ENCODE results near the gene GHRH. TPM values are rescaled to one million over a fixed set of nuclear protein-coding genes. Genes with fewer than 3 reads are reported as not detected.

GHRH gene
- total and polyA plus RNA-seq, 4 donors = not detected

GRCh38 chr20:37273988-37274387 is 12.4 kb upstream of the GHRH start:
- ATAC-seq (ENCODE audit: insufficient read depth, low FRiP score) (no peak), DNase-seq (no peak)
- H3K36me3 ChIP-seq (ENCODE audit: control insufficient read depth in 4 of 4, insufficient read depth in 4 of 4, low read length in 4 of 4) = no peaks in the 10 kb centered on the region
- WGBS, 2 donors = 86% methylated on average over 1 of the region's 1 CpG; no CpG with 5 or more reads in 1 of the 2 donors
- H3K4me3 ChIP-seq = no peak overlapping the region
- no peak overlapping the region for H3K9ac ChIP-seq (ENCODE audit: insufficient read depth in 1 of 2, low read length in 2 of 2)
- no peak for TF ChIP-seq CTCF (IDR thresholded peaks at IDR 0.05; ENCODE audit: control extremely low read depth, extremely low read depth)
- no peaks in the 10 kb centered on the region for H3K27me3 ChIP-seq (ENCODE audit: control insufficient read depth in 3 of 3, insufficient read depth in 3 of 3, low read length in 2 of 3)
- H3K9me3 ChIP-seq (ENCODE audit: control insufficient read depth in 4 of 4, insufficient read depth in 3 of 4, low read length in 3 of 4) = no peaks in the 10 kb centered on the region
- H3K27ac ChIP-seq (ENCODE audit: low read depth in 1 of 2, low read length in 1 of 2) = no peak overlapping the region
- peaks cover 0 to 7% (median 0%) of the 10 kb centered on the region in 5 donors for H3K4me1 ChIP-seq (ENCODE audit: control insufficient read depth in 5 of 5, insufficient read depth in 5 of 5, low read length in 5 of 5)

- TF ChIP-seq CTCF (IDR thresholded peaks at IDR 0.05; ENCODE audit: control extremely low read depth, extremely low read depth) = no peak
- DNase-seq (no peak), ATAC-seq (ENCODE audit: insufficient read depth, low FRiP score) (no peak)
- 87 to 92% methylated on average over 3 of the region's 3 CpGs for WGBS, 2 donors
- Histone ChIP-seq H3K4me3 (no peak overlapping the region), H3K27me3 (ENCODE audit: control insufficient read depth in 3 of 3, insufficient read depth in 3 of 3, low read length in 2 of 3) (no peaks in the 10 kb centered on the region), H3K27ac (ENCODE audit: low read depth in 1 of 2, low read length in 1 of 2) (peak overlapping the region in 1 of 2 donors; percentile 78), H3K9me3 (ENCODE audit: control insufficient read depth in 4 of 4, insufficient read depth in 3 of 4, low read length in 3 of 4) (no peaks in the 10 kb centered on the region), H3K9ac (ENCODE audit: insufficient read depth in 1 of 2, low read length in 2 of 2) (no peak overlapping the region), H3K4me1 (ENCODE audit: control insufficient read depth in 5 of 5, insufficient read depth in 5 of 5, low read length in 5 of 5) (no peaks in the 10 kb centered on the region), H3K36me3 (ENCODE audit: control insufficient read depth in 4 of 4, insufficient read depth in 4 of 4, low read length in 4 of 4) (no peaks in the 10 kb centered on the region)
These were observed 9.8 kb upstream of the GHRH start for GRCh38 chr20:37271421-37271768.

- 75 to 77% methylated on average over 12 of the region's 12 CpGs for WGBS, 2 donors
- no peaks in the 10 kb centered on the region for H3K27me3 ChIP-seq (ENCODE audit: control insufficient read depth in 3 of 3, insufficient read depth in 3 of 3, low read length in 2 of 3)
These were observed 9.2 kb upstream of the GHRH start for GRCh38 chr20:37270576-37271420.

More at GRCh38 chr20:37270576-37271420, 9.2 kb upstream of the GHRH start:
- DNase-seq (no peak), ATAC-seq (ENCODE audit: insufficient read depth, low FRiP score) (no peak)
- no peak for TF ChIP-seq CTCF (IDR thresholded peaks at IDR 0.05; ENCODE audit: control extremely low read depth, extremely low read depth)
- Histone ChIP-seq H3K4me1 (ENCODE audit: control insufficient read depth in 5 of 5, insufficient read depth in 5 of 5, low read length in 5 of 5) (no peaks in the 10 kb centered on the region), H3K4me3 (no peak overlapping the region), H3K27ac (ENCODE audit: low read depth in 1 of 2, low read length in 1 of 2) (peak overlapping the region in 1 of 2 donors; percentile 78), H3K36me3 (ENCODE audit: control insufficient read depth in 4 of 4, insufficient read depth in 4 of 4, low read length in 4 of 4) (no peaks in the 10 kb centered on the region), H3K9me3 (ENCODE audit: control insufficient read depth in 4 of 4, insufficient read depth in 3 of 4, low read length in 3 of 4) (no peaks in the 10 kb centered on the region), H3K9ac (ENCODE audit: insufficient read depth in 1 of 2, low read length in 2 of 2) (no peak overlapping the region)

Data from lung (tissue), 12 donors.